Spleen (tissue), 7 donors: ENCODE data around the gene AOX1.

Source experiments
- POLR2A ChIP-seq, 3 donors: fragments of 450-650 bp; IDR thresholded peaks; one replicate each; pipeline ENCODE4 v1.5.1; 2017; ENCODE audit warnings: antibody characterized with exemption in 3 of 3, mild to moderate bottlenecking in 1 of 3
- POLR2AphosphoS5 ChIP-seq, 3 donors: sonication (generic); formaldehyde crosslinking; IDR thresholded peaks; one replicate each; pipeline ENCODE4 v1.5.1; 2017; ENCODE audit warnings: antibody characterized with exemption in 3 of 3
- TF ChIP-seq, protein P1 (sequence below), 11 experiments: fragments of 200-600 bp in 7 of 11; fragments of 450-650 bp in 4 of 11; sonication (generic) in 4 of 11; IDR thresholded peaks in 8 of 11; conservative IDR thresholded peaks in 3 of 11; 1 replicate in 7 of 11; 2 replicates in 4 of 11; pipeline versions ENCODE4 v1.4.0 to v1.8.0; 2016 to 2021; ENCODE audit warnings: antibody characterized with exemption in 11 of 11, inconsistent platforms in 4 of 11, mild to moderate bottlenecking in 1 of 11
- donor health status: DM: no; HTN: no; CAD: no; lungs with moderate emphysema.
- donor health status: DM: no; HTN: no; CAD: no.
- donor health status: DM: no; HTN: no; CAD: no.

DNA sequence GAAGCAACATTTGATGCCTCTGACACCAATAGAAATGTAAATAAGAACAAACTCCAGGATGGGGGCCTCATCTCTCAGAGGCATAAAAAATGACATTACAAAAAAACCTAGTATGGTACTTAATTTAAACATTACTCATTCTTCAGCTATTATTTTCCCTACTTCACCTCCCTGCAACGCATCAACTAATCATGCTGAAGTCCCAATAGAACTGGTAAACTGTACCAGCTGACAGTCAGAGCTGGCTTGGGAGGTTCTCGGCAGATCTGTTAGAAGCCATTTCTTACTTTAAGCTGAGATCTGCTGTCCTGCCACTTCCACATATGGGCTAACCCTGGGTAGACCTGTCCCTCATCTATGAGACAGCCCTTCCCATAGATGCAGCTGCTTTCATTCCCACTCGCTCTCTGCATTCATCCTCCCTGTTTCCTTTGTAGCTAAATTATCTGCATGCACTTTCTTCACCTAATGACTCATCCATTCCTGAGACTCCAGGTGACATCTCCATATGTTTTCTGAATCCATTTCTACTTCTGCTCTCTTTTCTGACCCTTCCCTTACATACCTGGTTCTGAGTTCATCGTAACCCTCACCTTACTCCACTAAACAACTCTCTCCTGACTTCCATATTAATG lies 108.1 kb downstream of the AOX1 start:
- TF ChIP-seq, protein P1, sequence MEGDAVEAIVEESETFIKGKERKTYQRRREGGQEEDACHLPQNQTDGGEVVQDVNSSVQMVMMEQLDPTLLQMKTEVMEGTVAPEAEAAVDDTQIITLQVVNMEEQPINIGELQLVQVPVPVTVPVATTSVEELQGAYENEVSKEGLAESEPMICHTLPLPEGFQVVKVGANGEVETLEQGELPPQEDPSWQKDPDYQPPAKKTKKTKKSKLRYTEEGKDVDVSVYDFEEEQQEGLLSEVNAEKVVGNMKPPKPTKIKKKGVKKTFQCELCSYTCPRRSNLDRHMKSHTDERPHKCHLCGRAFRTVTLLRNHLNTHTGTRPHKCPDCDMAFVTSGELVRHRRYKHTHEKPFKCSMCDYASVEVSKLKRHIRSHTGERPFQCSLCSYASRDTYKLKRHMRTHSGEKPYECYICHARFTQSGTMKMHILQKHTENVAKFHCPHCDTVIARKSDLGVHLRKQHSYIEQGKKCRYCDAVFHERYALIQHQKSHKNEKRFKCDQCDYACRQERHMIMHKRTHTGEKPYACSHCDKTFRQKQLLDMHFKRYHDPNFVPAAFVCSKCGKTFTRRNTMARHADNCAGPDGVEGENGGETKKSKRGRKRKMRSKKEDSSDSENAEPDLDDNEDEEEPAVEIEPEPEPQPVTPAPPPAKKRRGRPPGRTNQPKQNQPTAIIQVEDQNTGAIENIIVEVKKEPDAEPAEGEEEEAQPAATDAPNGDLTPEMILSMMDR (IDR thresholded peaks at IDR 0.05 in 8 of 11, conservative IDR thresholded peaks at IDR 0.05 in 3 of 11) = no peak
- TF ChIP-seq POLR2A (IDR thresholded peaks at IDR 0.05) (no peak), POLR2AphosphoS5 (IDR thresholded peaks at IDR 0.05) (no peak)
